ENCODE measurements around the gene C17orf114.
A peak's percentile ranks its signal among the peaks of the same experiment; 100 is the strongest.

The C17orf114 gene

GRCh38 chr17:4808378-4808767 is 6.2 kb upstream of the C17orf114 start:
- H3K36me3 Mint-ChIP-seq (ENCODE audit: low read depth), result peaks cover 14% of the 10 kb centered on the region
- H3K27ac Mint-ChIP-seq, result no peak overlapping the region
- peak overlapping the region; percentile 58 for H3K4me3 Mint-ChIP-seq
- H3K27me3 Mint-ChIP-seq (ENCODE audit: low read depth), result no peaks in the 10 kb centered on the region
- H3K9me3 Mint-ChIP-seq, result no peaks in the 10 kb centered on the region
- H3K4me1 Mint-ChIP-seq (ENCODE audit: low read depth), result peaks cover 12% of the 10 kb centered on the region

GRCh38 chr17:4807605-4808377 is 5.7 kb upstream of the C17orf114 start:
- peaks cover 12% of the 10 kb centered on the region for H3K4me1 Mint-ChIP-seq (ENCODE audit: low read depth)
- H3K27ac Mint-ChIP-seq, result peak overlapping the region; percentile 68
- peaks cover 14% of the 10 kb centered on the region for H3K36me3 Mint-ChIP-seq (ENCODE audit: low read depth)
- no peaks in the 10 kb centered on the region for H3K27me3 Mint-ChIP-seq (ENCODE audit: low read depth)
- H3K9me3 Mint-ChIP-seq, result no peaks in the 10 kb centered on the region
- peak overlapping the region; percentile 82 for H3K4me3 Mint-ChIP-seq

- peak within 1 kb of the TSS; percentile 68 for H3K27ac Mint-ChIP-seq
- H3K4me1 Mint-ChIP-seq (ENCODE audit: low read depth), result peaks cover 12% of the 10 kb centered on the region
- peak within 1 kb of the TSS; percentile 82 for H3K4me3 Mint-ChIP-seq
- H3K9me3 Mint-ChIP-seq, result no peaks in the 10 kb centered on the region
- no peaks in the 10 kb centered on the region for H3K27me3 Mint-ChIP-seq (ENCODE audit: low read depth)
- H3K36me3 Mint-ChIP-seq (ENCODE audit: low read depth), result peaks cover 14% of the 10 kb centered on the region
Measured at GRCh38 chr17:4806777-4807604, 4.9 kb upstream of the C17orf114 start, which contains the start of gene PLD2. PLD2 (plus strand) TSS chr17:4807152; CDS start chr17:4807773, 621 bp downstream.

- peak overlapping the region; percentile 29 for H3K27ac Mint-ChIP-seq
- no peaks in the 10 kb centered on the region for H3K9me3 Mint-ChIP-seq
- peak overlapping the region; percentile 59 for H3K4me3 Mint-ChIP-seq
- peaks cover 12% of the 10 kb centered on the region for H3K4me1 Mint-ChIP-seq (ENCODE audit: low read depth)
- peaks cover 14% of the 10 kb centered on the region for H3K36me3 Mint-ChIP-seq (ENCODE audit: low read depth)
- H3K27me3 Mint-ChIP-seq (ENCODE audit: low read depth), result no peaks in the 10 kb centered on the region
Measured at GRCh38 chr17:4806456-4806776, 4.3 kb upstream of the C17orf114 start.

- H3K27me3 Mint-ChIP-seq (ENCODE audit: low read depth), result no peaks in the 10 kb centered on the region
- no peaks in the 10 kb centered on the region for H3K9me3 Mint-ChIP-seq
- H3K4me1 Mint-ChIP-seq (ENCODE audit: low read depth), result peaks cover 13% of the 10 kb centered on the region
- peaks cover 21% of the 10 kb centered on the region for H3K36me3 Mint-ChIP-seq (ENCODE audit: low read depth)
- no peak overlapping the region for H3K27ac Mint-ChIP-seq
- no peak overlapping the region for H3K4me3 Mint-ChIP-seq
Measured at GRCh38 chr17:4800462-4801196, 1.5 kb downstream of the C17orf114 start.

- no peaks in the 10 kb centered on the region for H3K27me3 Mint-ChIP-seq (ENCODE audit: low read depth)
- H3K9me3 Mint-ChIP-seq, result no peaks in the 10 kb centered on the region
- peaks cover 13% of the 10 kb centered on the region for H3K4me1 Mint-ChIP-seq (ENCODE audit: low read depth)
- peak overlapping the region; percentile 100 for H3K4me3 Mint-ChIP-seq
- H3K36me3 Mint-ChIP-seq (ENCODE audit: low read depth), result peaks cover 21% of the 10 kb centered on the region
- H3K27ac Mint-ChIP-seq, result peak overlapping the region; percentile 98
Measured at GRCh38 chr17:4796552-4796920, 5.6 kb downstream of the C17orf114 start.

- Mint-ChIP-seq H3K4me1 (ENCODE audit: low read depth) (peaks cover 21% of the 10 kb centered on the region), H3K27ac (peak overlapping the region; percentile 98), H3K4me3 (peak overlapping the region; percentile 100)
Measured at GRCh38 chr17:4795168-4795567, 7.0 kb downstream of the C17orf114 start.

GRCh38 chr17:4790705-4791088 is 11.4 kb downstream of the C17orf114 start:
- Mint-ChIP-seq H3K4me1 (ENCODE audit: low read depth) (peaks cover 17% of the 10 kb centered on the region), H3K27ac (peak overlapping the region; percentile 94), H3K9me3 (no peaks in the 10 kb centered on the region), H3K27me3 (ENCODE audit: low read depth) (peaks cover 31% of the 10 kb centered on the region), H3K36me3 (ENCODE audit: low read depth) (peaks cover 2% of the 10 kb centered on the region), H3K4me3 (peak overlapping the region; percentile 88)

More at GRCh38 chr17:4795168-4795567, 7.0 kb downstream of the C17orf114 start:
- Mint-ChIP-seq H3K36me3 (ENCODE audit: low read depth) (peaks cover 21% of the 10 kb centered on the region), H3K27me3 (ENCODE audit: low read depth) (no peaks in the 10 kb centered on the region), H3K9me3 (no peaks in the 10 kb centered on the region)

GRCh38 chr17:4789951-4790704 is 12.0 kb downstream of the C17orf114 start:
- Mint-ChIP-seq H3K4me3 (peak overlapping the region; percentile 88), H3K9me3 (no peaks in the 10 kb centered on the region), H3K4me1 (ENCODE audit: low read depth) (peaks cover 19% of the 10 kb centered on the region), H3K27me3 (ENCODE audit: low read depth) (peaks cover 37% of the 10 kb centered on the region), H3K36me3 (ENCODE audit: low read depth) (peaks cover 2% of the 10 kb centered on the region), H3K27ac (peak overlapping the region; percentile 94)

- Mint-ChIP-seq H3K36me3 (ENCODE audit: low read depth) (peaks cover 2% of the 10 kb centered on the region), H3K4me1 (ENCODE audit: low read depth) (peaks cover 19% of the 10 kb centered on the region), H3K9me3 (no peaks in the 10 kb centered on the region), H3K4me3 (peak overlapping the region; percentile 77), H3K27ac (peak overlapping the region; percentile 68), H3K27me3 (ENCODE audit: low read depth) (peaks cover 41% of the 10 kb centered on the region)
Measured at GRCh38 chr17:4789701-4789950, 12.5 kb downstream of the C17orf114 start.

- H3K9me3 Mint-ChIP-seq, result no peaks in the 10 kb centered on the region
- peaks cover 21% of the 10 kb centered on the region for H3K4me1 Mint-ChIP-seq (ENCODE audit: low read depth)
- peaks cover 47% of the 10 kb centered on the region for H3K27me3 Mint-ChIP-seq (ENCODE audit: low read depth)
Measured at GRCh38 chr17:4788807-4789700, 13.1 kb downstream of the C17orf114 start, which contains the start of gene GLTPD2. GLTPD2 (plus strand) TSS chr17:4788964; CDS start chr17:4789012, 48 bp downstream.

GRCh38 chr17:4788159-4788806 is 13.8 kb downstream of the C17orf114 start:
- H3K4me3 Mint-ChIP-seq, result peak overlapping the region; percentile 28

More at GRCh38 chr17:4788807-4789700, 13.1 kb downstream of the C17orf114 start, which contains the start of gene GLTPD2:
- Mint-ChIP-seq H3K4me3 (peak within 1 kb of the TSS; percentile 77), H3K36me3 (ENCODE audit: low read depth) (peaks cover 2% of the 10 kb centered on the region), H3K27ac (peak within 1 kb of the TSS; percentile 68)

GRCh38 chr17:4786516-4786915 is 15.6 kb downstream of the C17orf114 start:
- H3K36me3 Mint-ChIP-seq (ENCODE audit: low read depth), result peaks cover 2% of the 10 kb centered on the region
- no peak overlapping the region for H3K27ac Mint-ChIP-seq
- H3K27me3 Mint-ChIP-seq (ENCODE audit: low read depth), result peaks cover 67% of the 10 kb centered on the region
- no peaks in the 10 kb centered on the region for H3K9me3 Mint-ChIP-seq
- H3K4me3 Mint-ChIP-seq, result no peak overlapping the region
- H3K4me1 Mint-ChIP-seq (ENCODE audit: low read depth), result peaks cover 26% of the 10 kb centered on the region

More at GRCh38 chr17:4788159-4788806, 13.8 kb downstream of the C17orf114 start:
- Mint-ChIP-seq H3K9me3 (no peaks in the 10 kb centered on the region), H3K27me3 (ENCODE audit: low read depth) (peaks cover 55% of the 10 kb centered on the region), H3K27ac (peak overlapping the region; percentile 22), H3K36me3 (ENCODE audit: low read depth) (peaks cover 2% of the 10 kb centered on the region), H3K4me1 (ENCODE audit: low read depth) (peaks cover 21% of the 10 kb centered on the region)

Data from T-helper 1 cell treated with Interleukin-12 subunit alpha and Interleukin-12 subunit beta and Interleukin-4 antibody, amounts not matched to agents 30 μg/mL and 1 μg/mL, for 36 hours (primary cell).